ENCODE results near the gene PABPC3.

Gene PABPC3

GRCh38 chr13:25148402-25148771, 52.5 kb downstream of the PABPC3 start:
- no peak for TF ChIP-seq CTCF (IDR thresholded peaks at IDR 0.05; ENCODE audit: insufficient read depth, low read length, missing control alignments)
- ChIA-PET POLR2A (no interaction called here), CTCF (no interaction called here)
- DNase-seq (ENCODE audit: low read depth, low spot score) = no peak
- H3K4me3 ChIP-seq (ENCODE audit: low read depth, low read length) = no peak overlapping the region

All from AG04449 (cell line).